Stimulated activated naive CD8-positive, alpha-beta T cell treated with anti-CD3 and anti-CD28 coated beads, Interleukin-15, Interleukin-2, amounts not matched to agents 100 U/mL and 50 U/mL, for 24 hours (primary cell): ENCODE results near the gene POLD3.
A peak's percentile ranks its signal among the peaks of the same experiment; 100 is the strongest.
"Not testable (repeated sequence)": the region's sequence is repeated elsewhere in the genome, so short reads cannot be mapped to it uniquely, and the experiment has no call there.

ENCODE experiments used
- ATAC-seq: fragments of 150-1000 bp; cut with Tn5 transposase; one replicate; pipeline ENCODE4 v1.10.0; 2021
- DNase-seq: peaks from one replicate; pipeline ENCODE4 v3.0.0; 2021

Gene POLD3

DNA sequence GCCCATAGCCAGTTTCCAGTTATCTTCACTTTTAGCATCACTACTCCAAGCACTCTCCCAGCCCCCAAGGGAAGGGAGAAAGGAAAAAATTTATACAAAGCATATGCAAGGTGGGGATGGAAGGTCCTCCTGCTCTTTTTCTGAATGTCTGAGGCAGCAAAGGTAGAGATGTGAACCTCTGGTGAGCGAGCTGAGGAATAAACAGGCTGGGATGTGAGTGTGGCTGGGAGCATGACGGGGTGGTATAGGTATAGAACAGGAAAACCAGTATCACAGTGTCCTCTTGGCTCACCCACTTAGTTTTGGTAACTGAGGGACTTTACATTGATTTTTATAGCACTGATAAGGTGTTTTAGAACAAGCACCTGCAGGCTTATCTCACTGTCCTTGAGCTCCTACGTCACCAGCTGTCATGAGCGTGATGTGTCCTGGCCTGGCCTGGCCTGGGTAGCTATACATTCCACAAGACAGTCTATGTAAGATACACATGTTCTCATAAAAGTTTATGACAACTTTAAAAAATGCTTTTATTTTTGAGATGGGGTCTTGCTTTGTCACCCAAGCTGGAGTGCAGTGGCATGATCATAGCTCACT lies 10.3 kb upstream of the POLD3 start:
- DNase-seq (no peak), ATAC-seq (no peak)

DNA sequence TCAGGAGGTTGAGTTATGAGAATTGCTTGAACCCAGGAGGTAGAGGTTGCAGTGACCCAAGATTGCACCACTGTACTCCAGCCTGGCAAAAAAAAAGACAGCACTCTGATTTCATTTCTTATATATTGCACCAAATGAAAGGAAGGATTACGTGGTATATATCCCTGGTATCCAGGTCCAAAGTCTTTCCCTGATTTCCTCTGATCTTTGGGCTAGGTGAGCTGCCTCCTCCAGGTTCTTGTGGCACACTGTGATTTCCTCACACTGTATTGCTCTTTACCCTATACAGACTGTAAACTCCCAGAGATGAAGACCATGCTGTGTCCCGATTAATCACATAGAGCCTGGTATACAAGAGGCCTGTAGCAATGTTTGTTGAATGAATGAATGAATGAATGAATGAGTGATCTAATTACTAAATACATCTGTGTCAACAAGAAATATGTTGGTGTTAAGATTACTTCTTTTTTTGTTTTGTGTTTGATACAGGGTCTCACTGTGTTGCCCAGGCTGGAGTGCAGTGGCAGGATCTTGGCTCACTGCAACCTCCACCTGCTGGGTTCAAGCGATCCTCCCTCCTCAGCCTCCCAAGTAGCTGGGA lies 9.3 kb upstream of the POLD3 start:
- ATAC-seq (no peak), DNase-seq (no peak)

DNA sequence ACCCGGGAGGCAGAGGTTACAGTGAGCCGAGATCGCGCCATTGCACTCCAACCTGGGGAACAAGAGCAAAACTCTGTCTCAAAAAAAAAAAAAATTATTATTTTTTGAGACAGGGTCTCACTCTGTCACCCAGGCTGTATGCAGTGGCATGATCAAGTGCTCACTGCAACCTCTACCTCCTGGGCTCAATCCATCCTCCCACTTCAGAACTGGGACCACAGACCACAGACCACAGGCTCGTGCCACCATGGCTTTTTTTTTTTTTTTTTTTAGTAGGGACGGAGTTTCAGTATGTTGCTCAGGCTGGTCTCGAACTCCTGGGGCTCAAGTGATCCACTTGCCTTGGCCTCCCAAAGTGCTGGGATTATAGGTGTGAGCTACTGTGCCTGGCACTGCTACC lies 1.9 kb upstream of the POLD3 start:
- ATAC-seq, DNase-seq: not testable (repeated sequence)

DNA sequence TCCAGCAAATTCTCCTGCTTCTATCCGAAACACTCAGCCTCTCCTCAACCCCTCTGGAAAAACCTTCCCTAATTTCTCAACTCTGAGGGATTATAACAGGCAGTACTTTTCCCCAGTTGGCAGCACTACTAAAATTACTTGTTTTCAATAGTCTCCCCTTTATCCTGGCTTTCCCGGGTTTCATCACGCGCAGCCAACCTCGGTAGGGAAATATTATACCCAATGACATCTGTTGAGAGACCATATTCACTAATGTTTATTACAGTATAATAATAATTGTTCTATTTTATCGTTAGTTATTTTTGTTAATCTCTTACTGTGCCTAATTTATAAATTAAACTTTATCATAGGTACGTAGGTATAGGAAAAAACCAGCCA lies 330 bp upstream of the POLD3 start:
- ATAC-seq (no peak), DNase-seq (no peak)

DNA sequence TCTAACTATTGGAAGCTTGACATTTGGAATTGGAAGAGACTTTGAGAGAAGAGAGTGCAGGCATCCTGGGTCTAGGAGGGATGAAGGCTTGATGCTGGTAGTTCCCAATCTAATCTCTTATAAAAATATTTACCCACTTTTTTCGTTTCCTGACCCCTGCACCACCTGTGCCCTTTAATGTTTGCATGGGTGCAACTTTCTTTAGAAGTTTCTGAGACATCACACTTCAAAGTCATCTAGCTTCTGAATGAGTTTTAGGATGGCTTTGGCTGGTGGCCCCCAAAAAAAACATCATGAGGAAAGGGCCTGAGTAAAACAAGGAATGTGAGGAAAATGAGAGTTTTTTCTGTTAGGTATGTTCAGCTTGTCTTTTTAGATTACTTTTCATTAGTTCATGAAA lies 1.1 kb downstream of the POLD3 start:
- DNase-seq: no peak
- ATAC-seq: no peak

DNA sequence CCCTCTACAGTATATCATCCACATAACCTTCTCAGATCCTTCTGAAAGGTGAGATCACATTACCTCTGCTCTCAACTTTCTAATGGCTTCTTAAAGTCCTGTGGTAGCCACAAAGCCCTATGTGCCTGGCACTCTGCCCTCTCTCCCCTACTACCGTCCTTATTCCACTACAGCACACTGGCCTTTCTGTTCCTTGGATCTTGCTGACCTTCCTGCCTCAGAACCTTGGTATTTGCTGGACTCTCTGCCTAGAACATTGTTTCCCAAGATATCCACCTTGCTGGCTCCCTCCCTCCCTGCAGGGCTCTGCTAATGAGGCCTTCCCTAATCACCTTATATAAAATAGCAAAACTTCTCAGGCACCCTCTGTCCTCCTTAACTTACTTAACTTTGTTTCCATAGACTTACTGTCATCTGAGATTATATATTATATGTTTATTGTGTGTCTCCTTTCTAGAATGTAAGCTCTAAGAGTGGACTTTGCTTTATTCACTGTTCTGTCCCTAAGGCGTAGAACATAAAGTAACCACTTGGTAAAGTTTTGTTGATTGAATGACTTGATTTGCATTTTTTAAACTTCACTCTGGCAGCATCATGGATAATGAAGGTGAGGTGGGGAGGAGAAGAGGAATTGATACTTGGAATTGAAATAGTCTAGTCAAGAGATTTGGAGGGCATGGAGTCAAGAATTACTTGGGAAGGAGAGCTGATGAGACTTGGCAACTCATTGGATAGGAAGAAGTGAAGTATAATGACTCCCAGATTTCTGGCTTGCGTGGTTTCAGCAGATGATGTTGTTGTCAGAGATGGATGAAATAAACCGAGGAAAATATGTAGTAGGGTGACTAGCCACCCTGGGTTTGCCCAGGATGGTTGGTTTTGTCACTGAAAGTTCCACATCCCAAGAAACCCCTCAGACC lies 10.5 kb downstream of the POLD3 start:
- no peak for ATAC-seq
- no peak for DNase-seq

DNA sequence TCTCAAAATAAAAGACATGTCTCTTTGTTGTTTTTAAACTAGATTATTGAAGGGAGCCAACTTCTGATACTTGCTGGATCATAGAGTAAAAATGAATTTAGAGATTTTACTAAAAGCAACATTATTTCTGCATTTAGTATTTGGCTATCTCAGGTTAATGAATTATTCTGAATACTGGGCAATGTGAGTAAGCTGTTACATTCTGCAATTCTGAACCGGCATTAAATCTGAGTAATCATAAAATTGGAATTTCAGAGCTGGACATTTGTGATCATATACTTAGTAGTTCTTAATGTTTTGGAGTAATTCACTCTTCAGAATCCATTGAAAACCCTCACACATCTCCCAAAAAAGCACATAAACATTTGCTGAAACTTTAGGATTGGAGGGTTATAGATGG lies 11.5 kb downstream of the POLD3 start:
- no peak for ATAC-seq
- no peak for DNase-seq

DNA sequence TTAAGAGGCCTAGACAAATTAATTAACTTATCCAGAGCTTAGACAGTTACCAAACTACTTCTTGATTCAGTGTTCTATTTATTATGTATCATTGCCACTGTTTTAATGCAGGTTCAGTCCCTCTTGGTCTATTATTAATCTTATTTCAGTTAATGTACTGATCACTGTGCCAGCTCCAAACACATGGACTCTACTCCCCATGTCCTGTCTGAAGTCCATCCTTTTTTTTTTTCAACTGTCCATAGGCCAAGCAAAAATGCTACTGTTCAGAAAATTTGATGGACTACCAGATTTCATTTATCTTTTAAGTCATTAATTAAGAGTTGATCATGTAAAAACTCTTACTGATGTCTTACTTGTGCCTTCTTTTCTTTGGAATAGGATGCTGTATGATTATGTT lies 11.9 kb downstream of the POLD3 start:
- ATAC-seq: no peak
- DNase-seq: no peak

DNA sequence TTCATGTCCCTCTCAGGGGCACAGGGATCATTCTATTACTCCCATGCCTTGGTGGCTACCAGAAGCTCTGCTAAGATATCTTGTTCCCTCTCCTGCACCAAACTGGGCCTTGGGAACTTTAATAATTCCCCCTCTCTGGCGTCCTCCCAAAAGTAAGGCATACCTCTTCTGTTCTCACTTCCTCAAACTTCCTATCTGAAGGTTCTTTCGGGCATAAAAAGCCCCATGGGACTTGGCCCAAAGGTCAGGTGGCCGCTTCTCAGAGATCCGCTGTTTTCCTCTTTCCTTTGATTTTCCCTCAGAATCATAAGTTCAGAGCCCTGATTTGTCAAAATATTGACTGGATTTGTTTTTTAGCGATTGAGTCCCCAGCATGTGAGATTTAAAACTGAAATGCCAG lies 13.0 kb downstream of the POLD3 start:
- ATAC-seq (no peak), DNase-seq (no peak)

DNA sequence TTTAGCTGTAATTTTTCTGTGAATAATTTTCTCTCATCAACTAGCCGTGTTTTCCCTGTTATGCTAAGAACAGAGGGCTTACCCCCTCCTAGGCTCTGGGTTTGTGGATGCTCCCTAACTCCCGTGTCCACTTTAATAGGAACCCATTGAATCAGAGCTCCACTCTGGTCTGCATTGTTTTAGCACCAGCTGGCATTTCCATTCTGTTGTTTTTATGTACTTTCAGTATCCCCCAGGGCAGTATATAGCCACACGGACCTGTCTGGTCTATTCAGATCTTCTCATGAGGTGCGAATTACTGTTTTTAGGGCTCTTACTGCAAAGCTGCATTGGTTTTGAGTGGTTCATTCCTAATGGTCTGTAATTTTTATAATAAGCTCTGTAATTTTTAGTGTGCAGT lies 16.0 kb downstream of the POLD3 start:
- no peak for DNase-seq
- no peak for ATAC-seq

DNA sequence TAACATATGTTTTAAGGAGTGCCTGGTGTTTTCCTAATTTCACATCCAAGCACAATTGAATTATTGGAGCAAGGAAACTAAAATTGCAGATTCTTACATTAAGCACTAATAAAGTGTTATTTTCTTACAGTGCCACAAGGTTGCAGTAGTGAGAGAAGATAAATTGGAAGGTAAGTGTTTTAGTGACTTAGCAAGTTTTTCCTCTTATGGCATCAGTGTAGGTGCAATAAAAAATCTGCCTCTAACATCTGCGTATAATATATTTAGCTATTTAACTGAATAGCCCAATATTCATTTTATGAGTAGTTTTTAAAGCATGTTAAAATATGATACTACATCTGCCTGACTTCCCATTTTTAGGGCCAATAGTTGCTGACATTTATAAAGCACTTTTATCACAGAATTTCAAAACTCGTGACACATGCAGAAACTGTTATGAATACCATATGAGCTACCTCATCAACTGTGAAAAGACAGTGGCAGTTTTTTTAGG lies 19.0 kb downstream of the POLD3 start:
- DNase-seq (no peak), ATAC-seq (no peak)

DNA sequence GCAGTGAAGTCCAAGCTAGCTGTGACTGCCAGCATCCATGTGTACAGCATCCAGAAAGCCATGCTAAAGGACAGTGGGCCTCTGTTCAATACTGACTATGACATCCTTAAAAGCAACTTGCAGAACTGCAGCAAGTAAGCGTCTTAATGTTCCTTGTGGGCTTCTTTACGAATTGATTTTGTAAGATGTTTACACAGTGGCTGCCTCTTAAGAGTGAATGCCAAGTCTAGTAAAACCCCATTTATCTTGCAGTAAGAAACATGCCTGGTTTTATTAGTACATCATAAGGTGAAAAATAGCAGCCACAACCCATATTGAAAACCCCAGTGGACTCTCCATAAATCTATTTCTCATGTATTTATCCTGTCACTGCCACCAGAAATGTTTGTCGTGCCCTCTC lies 20.5 kb downstream of the POLD3 start:
- no peak for DNase-seq
- ATAC-seq: no peak

DNA sequence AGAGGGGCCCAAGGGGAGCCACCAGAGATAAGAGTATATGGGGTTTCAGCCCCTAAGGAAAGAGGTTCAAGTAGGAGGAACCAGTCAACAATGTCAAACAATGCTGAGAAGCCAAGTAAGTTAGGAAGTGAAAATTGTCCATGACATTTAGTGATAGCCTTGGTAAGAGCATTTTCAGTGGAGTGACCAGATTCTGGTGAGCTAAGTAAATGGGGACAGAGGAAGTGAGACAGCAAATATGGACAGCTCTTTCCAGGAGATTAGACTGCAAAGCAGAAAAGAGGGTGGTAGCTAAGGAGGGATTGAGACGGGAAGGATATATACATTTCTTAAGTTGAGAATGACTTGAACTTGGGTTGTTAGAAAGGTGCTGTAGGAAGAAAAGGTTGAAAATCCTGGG lies 22.9 kb downstream of the POLD3 start:
- DNase-seq (no peak), ATAC-seq (no peak)

DNA sequence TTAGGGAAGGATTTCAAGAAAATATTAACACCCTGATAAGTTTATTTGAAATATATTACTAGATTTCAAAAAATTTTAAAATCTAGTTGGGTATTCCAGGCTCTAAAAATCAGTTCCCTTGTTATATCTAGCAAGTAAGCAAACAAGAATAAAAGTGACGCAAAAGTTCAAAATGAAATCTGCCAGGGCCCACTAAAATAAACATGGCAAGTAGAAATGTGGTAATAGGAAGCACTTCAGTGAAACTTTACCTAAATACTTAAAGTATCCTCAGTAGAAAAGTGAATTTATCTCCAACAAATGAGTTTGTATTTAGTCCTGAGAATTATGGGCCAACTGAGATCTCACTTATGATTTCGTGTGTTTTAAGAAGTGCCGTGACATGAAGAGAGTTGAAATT lies 23.6 kb downstream of the POLD3 start:
- DNase-seq: no peak
- ATAC-seq: no peak

DNA sequence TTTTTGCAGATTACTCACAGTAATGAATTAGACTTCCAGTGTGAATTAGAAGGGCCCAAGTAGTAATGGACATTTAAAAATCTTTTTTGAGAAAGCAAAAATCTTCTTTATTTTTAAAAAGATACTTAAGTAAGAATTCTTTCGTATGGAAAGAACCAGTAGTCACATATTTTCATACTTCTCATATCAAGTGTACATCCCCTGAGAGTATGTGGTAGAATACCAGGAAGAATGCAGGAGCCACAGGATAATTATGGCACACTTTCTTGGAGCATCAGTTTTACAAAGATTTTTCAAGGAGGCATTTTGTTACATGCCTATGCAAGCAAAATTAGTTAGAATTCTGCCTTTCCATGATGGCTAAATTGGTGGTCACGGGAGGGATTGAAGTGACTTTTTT lies 28.1 kb downstream of the POLD3 start:
- ATAC-seq (no peak), DNase-seq (no peak)

DNA sequence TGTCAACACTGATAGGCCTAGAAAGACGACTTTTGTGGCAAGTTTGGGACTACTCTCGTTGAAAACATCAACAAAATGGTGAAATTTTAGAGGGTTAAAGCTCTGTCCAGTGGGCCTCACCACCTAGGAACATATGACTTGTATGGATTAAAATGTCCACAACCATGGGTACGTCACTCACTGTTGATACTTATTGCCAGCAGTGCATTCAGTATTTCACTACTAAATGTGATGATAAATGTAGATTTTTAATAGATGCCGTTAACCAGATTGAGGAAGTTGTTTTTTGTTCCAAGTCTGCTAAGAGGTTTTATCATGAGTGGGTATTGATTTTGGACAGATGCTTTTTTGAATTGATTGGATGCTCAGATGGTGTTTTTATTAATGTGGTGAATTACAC lies 33.7 kb downstream of the POLD3 start:
- DNase-seq (no peak), ATAC-seq (no peak)

DNA sequence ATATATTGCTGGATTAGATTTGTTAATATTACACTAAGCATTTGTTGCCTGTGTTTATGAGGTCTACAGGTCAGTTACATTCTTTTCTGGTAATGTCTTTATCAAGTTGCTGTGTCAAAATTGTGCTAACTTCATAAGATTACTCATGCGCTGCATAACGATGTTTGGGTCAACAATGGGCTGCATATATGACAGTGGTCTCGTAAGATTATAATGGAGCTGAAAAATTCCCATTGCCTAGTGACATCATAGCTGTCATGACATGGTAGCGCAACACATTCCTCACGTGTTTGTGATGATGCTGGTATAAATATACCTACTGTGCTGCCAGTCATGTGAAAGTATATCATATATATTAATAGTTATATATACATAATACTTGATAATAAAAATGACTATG lies 34.2 kb downstream of the POLD3 start:
- no peak for DNase-seq
- ATAC-seq: no peak

DNA sequence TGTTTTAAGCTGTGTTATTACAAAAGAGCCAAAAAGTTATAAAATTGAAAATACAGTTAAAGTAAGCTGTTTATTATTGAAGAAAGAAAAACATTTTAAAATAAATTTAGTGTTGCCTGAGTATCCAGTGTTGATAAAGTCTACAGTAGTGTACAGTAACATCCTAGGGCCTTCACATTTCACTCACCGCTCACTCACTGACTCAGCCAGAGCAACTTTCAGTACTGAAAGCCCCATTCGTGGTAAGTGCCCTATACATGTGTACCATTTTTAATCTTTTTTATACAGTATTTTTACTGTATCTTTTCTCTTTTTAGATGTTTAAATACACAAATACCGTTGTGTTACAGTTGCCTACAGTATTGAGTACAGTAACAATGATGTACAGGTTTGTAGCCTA lies 35.0 kb downstream of the POLD3 start:
- no peak for ATAC-seq
- DNase-seq: no peak

DNA sequence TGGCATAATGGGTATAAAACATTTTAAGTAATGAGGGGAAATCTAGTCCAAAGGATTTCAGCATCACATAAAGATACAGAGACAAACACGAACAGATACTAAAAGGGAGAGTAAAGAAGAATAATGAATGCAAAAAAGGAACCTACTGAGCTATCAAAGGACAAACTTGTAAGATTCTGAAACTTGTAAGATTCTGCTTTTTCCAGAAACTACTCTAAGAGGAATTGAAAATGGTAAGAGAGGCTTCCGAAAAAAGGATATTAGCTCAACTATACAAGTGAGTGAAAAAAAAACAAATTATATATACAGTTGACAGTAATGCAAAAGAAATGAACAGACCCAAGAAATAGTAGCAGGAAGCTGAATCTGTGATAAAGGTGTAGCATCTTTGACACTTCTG lies 37.7 kb downstream of the POLD3 start:
- ATAC-seq (no peak), DNase-seq (no peak)

DNA sequence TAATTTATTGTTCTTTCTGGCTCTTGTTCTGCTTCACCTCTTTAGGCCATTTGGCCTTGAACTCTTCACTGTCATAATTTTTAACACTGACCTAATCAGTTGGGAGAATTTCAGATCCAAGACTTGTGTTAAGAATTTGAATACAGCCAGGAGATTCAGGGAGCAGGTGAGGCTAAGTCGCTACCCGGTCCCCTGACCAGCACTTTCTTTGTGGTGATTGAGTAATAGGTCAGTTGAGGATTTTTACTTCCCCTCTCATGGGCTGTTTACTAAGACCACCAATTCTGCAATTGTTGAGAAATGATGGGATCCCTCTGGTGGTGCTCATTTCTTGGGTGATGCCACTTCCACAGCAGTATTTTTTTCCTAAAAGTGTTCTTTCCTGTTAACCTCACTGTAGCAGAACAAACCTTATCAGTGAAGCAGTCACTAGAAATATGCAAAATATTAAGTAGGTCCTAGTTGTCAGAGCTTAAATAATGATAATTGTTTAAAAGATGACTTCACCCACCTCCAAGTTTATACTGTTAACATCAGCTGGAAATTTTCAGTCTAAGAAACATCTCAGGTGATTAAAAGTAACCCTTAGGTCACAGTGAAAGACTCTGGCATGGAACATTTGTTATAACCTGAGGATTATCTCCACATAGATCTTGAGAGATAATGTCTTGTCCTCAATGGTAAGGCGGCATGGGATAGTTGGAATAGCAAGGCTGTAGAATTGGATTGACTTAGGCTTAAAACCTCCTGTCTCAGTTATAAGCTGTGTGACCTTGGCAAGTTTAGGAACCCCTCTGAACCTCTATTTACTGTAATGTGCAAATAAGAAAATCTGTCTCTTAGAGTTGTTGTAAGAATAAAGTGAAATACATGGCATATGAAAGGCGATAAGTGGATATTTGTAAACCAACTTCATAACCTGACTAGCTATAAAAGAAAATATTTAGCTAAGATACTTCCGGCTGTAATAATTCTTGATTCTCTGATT lies 41.3 kb downstream of the POLD3 start:
- ATAC-seq (no peak), DNase-seq (no peak)

DNA sequence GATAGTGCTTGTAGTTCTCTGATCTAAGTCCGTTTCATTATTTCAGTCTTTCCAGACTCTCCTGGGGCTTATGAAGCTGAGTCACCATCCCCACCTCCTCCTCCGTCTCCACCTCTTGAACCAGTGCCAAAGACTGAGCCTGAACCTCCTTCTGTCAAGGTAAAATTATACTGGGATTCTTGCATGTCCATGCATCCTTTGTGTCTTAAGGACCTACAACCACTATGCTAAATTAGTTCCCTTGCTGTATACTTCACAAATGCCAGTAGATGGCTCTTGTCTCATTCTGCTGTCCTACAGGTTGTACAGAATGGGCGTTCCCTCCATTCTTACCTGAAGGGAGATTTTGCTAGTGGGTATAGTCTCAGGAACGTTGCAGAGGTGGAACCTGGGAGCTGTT lies 42.2 kb downstream of the POLD3 start:
- ATAC-seq (no peak), DNase-seq (no peak)

DNA sequence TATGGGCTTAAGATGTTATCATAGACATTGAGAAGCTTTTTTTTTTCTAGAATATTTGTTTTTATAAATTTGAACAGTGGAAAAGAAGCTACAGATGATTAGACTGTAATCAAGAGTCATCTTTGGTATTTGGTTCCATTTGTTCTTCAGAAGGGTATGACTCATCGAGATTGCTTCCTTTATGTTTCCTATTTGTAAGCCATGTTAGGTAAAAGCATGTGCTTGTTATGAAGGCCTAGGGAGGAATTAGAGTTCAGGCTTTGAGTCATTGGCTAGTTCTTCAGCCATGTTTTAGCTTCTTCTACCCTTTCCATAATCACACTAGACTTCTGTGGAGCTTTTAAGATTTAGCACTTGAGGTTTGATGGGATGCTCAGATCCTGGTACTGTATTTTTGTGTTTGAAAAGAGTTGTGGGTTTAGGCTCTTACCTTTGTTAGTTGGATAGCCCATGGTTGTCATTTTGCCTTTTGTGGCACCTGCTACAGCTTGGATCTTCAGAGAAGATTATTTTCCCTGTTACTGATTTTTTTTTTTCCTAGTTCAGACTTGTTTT lies 44.3 kb downstream of the POLD3 start:
- peak; percentile 81 for ATAC-seq
- no peak for DNase-seq
